Stimulated activated CD8-positive, alpha-beta memory T cell treated with anti-CD3 and anti-CD28 coated beads, Interleukin-12 subunit alpha, Interleukin-12 subunit beta, amount 100 ng/mL, for 1 hour (primary cell): Measurements from ENCODE around the gene CCND3.
A peak's percentile ranks its signal among the peaks of the same experiment; 100 is the strongest.

ENCODE experiments used
- DNase-seq: peaks from one replicate; pipeline ENCODE4 v3.0.0-alpha.2; 2020; ENCODE audit warnings: low read depth

The CCND3 gene

DNA sequence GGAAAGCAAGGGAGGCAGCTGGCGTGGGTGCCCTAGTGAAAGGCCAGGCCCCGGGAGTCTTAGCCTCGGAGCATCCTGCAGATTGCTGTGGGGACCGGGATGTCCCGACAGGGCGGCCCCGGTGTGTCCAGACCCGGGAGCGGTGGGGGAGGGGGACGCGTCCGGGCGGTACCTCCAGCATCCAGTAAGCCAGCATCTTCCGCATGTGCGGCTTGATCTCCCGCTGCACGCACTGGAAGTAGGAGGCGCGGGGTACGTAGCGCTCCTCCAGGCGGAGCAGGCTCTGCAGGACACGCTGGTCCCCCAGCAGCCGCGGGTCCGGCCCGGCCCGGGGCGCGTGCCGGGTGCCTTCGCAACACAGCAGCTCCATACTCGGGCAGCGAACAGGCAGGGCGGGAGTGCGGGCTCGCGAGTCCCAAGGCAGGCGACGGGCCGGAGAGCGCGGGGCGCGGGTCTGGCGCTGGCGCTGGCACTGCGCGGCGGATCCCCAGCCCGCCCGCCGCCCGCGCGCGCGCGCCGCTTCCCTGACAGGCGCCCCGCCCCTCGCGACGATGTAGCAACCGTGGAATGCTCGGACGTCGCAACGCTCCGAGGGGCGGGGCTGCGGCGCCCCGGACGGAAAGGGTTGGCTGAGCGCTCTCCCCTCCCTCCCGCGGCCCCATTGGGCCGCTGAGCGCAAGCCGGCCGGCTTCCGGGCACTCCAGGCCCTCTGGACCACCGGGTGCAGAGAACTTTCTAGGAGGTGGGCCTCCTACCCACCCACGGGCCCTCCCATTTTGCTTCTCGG, at the start of gene CCND3:
Gene CCND3, minus strand, starts transcription at position 529 of the 787 bp plus-strand sequence. Its CDS starts 159 bp downstream, at position 370.
- peak; percentile 71 for DNase-seq

DNA sequence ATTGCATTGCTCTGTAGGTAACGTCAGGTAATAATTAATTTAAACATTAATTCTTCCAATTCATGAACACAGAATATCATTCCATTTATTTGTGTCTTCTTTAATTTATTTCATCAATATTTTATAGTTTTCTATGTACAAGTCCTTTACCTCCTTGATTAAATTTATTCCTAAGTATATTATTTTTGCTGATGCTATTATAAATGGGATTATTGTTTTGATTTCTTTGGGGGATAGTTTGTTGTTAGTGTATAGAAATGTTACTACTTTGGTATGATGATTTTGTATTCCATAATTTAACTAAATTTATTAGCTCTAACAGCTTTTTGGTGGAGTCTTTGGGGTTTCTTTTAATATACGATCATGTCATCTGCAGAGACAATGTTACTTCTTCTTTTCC, 44.7 kb upstream of the CCND3 start:
- no peak for DNase-seq

DNA sequence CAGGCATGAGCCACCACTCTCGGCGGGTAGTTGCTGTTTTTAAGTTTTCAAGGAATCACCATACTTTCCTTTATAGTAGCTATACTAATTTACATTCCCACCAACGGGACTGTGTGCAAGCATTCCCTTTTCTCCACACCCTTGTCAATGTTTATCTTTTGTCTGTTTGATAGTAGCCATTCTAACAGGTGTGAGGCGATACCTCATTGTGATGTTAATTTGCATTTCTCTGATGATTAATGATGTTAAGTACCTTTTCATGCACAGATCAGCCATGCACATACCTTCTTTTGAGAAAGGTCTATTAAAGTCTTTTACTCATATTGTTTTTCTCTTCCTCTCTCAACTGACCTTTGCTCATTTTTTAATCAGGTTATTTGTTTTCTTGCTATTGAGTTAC, 43.0 kb upstream of the CCND3 start:
- no peak for DNase-seq

DNA sequence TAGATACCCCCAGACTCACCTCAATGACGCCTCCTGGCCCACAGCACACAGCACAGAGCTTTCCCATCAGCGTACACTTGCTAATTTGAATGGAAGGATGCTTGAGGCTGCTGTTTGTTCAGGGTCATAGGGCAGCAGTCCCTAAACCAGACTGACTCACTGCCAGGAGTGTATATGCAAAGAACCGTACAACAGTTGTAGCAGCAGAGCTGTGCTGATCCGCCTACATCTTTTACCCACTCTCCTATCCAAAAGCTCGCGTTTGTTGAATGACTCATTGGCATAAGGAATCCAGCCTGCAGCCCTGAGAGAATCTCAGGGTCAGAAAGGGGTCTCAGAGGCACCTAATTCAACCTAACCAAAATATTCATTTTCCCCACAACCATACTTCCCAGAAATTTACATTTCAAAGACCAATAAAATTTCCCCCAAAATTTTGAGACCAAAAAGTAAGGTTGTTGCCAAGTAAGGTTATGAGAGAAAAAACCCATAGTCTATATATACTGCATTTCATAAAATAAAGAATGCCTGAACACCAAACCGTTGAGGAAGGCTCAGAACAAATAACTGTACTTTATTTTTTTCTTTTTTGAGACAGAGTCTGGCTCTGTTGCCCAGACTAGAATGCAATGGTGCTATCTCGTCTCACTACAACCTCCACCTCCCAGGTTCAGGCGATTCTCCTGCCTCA, 35.3 kb upstream of the CCND3 start:
- DNase-seq = no peak

DNA sequence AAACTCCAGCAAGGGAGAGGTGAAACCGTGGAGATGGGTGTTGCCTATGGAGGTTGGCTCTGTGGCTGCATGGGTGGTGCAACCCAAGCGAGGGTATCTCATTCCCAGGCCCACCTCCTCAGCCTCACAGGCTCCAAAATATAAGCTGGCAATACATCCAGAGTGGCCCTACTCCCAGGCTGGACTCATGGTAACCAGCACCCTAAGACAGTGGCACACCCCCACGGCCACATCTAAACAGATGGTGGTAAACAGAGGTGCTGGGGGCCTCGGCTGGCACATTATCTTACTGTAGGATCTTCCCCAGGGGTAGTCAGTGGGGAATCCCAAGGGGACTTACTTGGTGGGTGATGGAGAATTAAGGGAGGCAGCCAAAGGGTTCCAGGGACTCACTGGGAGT, 33.7 kb upstream of the CCND3 start:
- DNase-seq = no peak

DNA sequence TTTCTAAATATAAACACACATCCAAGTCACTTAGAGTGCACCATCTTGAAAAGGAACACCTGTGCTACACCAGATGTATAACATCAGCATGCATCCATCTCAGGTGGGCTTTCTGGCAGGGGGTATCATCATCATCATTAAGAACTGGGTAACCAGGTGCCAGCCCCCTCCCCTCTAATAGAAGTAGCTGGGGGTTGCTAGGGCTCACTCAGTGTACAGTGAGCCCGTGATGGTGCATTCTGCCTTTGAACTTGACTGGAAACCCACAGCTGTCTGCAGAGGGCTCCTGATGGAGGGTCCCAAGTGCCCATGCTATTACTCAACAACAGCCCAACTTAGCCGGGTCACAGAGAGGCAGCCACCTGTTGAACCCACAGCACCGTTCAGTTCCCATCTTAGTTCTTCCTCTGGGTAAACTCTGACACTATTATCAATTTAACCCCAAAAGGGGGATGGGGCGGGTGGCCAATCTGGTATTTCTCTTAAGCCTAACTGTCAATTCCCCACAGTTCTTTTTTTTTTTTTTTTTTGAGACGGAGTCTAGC, 32.7 kb upstream of the CCND3 start:
- no peak for DNase-seq

DNA sequence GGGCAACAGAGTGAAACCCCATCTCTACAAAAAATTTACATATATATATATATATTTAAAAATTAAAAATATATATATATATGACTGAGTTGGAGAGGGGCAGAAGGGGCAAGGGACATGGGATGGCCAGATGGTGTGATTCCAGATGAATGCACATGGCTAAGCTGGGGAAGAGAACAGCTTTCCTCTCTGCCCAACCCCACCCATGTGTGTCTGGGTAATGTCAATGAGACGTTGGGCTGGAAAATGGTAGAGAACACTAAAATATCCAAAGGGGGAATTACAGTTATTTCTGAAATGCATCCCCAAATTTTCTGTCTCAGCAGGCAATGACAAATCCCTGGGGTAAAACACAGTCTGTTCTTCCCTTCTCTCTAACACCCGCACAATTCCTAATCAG, 31.2 kb upstream of the CCND3 start:
- no peak for DNase-seq

DNA sequence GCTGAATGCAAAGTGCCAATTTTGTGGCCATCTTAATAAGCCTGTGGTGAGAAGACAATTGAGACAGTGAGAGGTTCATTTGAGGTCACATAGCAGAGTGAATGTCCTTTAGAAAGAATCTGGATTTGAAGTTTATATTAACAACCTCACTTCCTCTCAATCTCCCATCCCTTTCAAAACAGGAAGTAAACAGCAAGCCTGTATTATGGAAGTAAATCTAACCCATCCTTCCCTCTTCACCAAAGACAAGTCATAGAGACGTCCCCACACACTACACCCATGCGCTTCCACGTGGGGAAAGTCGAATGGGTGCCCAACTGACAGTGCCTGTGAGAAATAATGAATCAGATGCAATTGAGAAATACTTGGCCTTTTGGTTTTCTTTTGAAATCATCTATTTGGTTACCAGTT, 28.8 kb upstream of the CCND3 start:
- DNase-seq = no peak

DNA sequence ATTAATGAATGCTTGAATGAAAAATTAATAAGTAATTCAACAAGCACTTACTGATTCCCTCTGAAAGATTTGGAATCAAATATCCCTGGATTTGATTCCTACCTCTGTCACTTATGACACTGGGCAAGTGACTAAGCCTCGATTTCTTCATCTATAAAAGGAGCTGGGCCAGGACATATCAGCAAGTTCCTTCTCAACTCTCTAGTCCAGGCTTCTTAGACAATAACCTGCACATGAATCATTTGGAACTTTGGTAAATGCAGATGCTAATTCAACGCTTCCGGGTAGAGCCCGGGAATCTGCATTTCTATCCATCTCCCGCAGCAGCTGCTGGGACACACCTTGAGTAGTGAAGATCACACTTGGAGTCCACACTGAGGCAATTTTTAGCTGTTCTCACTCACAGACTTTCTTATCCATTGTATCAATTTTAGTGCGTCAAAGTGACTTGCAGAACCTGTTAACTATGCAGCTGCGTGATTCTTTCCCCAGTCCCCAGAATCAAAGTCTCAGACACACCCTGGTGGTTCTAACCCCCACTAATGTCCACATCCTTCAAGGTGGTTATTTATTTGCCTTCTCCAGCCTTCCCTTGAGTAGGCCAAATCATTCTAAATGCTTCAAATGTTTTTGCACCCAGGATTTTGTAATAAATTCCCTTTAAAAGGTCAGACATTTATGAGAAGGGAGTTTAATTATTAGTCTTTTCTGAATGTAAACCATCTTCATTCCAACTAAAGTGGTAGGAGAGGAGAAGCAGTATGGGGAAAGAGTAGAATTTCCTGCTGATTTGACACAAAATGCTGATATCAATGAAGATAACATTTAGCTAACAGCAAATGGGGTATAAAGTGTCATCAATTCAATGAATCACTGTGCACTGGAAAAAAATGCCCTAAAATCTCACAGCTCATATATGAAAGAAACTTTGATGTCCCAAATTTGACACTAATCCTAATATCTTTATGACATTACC, 26.0 kb upstream of the CCND3 start:
- DNase-seq = no peak

DNA sequence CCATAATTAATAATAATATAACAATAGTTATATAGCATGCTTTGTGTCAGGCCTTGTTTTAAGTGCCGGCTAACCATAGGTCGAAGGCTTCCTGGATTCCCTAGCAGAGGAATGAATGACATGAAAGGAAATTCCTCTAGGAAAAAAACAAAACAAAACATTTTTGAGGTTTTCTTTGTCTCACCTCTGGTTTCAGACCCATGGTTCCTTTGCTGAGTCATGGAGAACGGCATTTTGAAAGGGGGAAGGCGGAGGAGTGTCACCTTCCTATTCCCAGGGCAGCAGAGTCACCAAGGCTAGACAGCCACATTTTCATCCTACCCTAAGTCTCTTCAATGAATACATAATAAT, 25.3 kb upstream of the CCND3 start:
- DNase-seq = no peak

DNA sequence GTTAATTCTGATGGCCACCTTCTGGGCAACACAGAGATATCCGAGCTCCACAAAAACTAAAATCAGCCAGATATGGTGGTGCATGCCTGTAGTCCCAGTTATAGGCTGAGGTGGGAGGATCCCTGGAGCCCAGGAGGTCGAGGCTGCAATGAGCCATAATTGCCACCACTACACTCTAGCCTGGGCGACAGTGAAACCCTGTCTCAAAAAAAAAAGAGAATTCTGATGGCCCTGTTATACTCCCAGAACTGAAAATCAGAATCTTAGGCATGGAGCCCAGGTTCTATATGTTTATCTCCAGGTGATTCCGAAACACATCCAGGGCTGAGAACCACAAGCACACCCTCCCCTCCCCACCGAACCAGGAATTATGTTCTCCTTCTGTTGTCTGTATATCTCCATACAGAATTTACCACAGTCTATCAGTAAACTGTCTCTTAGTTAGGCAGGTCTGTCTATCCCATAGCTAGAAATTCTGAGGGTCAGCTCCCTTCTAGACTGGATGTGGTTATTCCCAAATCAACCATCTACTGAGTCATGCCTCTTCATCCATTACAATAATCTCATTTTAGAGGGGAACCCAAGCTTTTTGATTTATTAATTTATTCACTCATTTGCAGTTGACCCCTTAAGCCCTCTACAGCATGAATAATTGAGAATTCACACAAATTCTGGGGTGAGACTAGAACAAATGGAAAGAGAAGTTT, 24.8 kb upstream of the CCND3 start:
- no peak for DNase-seq

DNA sequence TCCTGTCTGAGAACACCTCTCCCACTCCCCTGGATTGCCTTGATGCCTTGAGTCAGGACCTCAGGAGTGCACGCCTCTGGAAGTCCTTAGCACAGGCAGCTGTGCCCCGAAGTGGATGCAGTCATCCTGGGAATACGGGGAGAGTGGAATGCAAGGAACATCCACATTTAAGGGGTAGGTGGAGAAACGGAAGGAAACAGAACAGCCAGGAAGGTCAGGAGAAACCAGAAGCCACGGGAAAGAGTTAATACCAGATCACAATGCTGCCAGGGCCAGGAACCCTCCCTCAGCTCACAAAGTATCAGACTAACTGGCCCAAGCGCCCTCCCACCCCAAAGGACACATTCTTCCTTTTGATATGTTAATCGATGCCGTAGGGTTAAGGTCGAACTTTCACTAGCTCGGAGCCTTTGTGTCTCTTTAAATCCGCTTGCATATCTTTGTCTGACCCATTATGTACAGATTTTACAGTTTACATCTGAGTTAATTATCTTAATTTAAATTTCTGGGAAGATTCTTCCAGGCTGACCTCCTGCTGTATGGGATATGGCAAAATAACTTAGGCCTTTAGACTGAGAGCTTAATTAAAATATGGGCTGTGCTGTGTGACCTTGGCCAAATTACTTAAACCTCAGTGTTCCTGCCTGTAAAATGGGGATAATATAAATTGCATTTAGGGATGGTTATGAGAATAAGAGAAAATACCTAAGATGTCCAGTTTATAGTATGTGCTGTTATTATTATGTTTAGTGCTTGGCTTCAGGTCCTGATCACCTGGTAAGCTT, 24.0 kb upstream of the CCND3 start:
- no peak for DNase-seq

DNA sequence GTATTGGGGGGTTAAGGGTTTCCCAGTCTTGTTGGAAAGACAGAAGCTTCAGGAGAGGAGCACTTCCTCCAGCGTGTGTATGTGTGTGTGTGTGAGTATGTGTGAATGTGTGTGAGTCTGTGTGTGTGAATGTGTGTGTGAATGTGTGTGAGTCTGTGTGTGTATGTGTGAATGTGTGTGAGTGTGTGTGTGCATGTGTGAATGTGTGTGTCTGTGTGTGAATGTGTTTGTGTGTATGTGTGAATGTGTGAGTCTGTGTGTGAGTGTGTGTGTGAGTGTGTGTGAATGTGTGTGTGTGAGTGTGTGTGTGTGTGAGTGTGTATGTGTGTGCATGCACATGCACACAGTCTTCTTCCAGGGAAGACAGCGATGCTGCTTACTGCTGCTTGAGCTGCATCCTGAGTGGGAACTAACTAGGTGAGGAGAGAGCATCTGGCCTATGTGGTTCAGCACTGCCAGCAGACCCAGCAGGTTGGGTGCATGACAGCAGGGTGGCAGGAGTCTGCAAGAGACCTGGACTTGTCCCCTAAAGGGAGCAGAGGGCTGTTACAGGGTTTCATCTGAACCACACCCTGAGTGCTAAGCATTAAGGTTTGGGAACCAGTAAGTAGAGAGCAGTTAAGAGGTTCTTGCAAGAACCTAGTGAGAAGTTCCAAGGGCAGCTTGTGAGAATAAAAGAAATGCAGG, 22.7 kb upstream of the CCND3 start:
- no peak for DNase-seq

DNA sequence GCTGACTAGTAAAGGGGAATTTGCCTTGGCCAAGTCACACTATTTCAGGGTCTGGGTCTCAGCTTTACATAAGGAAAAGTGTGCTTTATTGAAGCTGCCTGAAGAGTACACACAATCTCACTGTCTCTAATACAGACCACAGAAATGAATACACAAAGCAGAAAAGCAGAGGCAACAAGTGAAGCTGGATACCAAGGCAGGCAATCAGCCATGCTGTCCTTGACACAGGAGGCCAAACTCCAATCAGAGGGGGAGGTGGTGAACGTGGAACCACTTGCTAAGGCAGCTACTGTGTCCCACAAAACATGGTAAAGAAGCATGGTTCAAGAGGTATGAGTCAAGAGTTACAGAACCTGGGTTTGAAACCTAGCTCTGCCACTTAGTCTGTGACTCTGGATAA, 21.8 kb upstream of the CCND3 start:
- DNase-seq = no peak

DNA sequence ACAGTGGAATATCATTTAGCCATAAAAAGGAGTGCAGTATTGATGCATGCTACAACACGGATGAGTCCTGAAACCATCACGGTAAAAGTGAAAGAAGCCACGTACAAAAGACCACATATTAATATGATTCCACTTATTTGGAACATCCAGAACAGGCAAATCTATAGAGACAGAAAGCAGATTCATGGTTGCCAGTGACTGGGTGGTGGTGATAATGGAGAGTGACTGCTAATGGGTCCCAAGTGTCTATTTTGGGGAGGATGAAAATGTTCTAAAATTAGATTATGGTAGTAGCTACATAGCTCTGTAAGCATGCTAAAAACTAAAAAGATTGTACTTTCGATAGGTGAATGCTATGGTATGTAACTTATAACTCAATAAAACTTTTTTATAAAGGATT, 18.4 kb upstream of the CCND3 start:
- DNase-seq = no peak

DNA sequence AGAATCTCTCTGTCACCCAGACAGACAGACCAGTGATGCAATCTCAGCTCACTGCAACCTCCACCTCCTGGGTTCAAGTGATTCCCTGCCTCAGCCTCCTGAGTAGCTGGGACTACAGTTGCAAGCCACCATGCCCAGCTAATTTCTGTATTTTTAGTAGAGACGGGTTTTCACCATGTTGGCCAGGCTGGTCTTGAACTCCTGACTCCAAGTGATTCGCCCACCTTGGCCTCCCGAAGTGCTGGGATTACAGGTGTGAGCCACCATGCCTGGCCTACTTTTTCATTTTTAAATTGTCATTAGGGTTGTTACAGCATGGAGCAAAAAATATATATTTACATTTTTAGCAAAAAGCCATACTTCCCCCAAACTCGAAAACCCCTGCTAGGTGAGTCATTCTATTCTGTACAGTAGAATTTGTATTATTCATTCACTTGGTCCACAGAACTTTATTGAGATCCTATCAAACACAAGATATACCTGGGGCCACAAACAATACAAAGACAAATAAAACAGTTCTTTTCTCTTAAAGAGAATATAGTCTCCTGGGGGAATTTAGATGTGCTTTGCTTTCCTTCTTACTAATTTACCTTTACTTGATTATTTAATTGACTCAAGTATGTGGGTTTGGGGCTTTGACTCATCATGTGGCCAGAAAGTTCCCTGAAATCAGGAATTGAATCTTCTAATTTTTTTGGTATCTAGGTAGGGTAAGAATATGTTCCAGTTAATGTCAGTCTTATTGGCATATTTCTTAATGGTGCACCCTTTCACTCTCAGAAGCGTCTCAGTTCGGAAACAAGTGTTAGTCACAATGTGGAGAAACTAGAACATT, 16.6 kb upstream of the CCND3 start:
- DNase-seq = no peak

DNA sequence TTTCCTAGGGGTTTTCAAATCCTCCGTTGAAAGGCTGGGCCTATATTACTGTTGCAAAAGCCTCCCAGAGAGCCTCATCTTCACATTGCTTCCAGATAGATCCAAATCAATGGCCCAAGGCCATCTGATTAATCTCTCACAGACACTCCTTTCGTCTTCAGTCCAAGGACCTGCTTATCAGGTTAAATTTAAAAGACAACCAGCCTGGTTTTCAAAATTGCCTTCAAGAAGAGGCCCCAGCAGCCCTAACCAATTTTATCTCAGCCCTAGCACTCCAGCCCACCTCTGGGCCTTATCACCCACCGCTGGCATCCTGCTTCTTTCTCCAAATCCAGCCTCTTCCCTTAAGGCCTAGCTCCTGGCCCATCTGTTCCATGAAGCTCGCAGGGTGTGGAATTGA, 15.5 kb upstream of the CCND3 start:
- DNase-seq = no peak

DNA sequence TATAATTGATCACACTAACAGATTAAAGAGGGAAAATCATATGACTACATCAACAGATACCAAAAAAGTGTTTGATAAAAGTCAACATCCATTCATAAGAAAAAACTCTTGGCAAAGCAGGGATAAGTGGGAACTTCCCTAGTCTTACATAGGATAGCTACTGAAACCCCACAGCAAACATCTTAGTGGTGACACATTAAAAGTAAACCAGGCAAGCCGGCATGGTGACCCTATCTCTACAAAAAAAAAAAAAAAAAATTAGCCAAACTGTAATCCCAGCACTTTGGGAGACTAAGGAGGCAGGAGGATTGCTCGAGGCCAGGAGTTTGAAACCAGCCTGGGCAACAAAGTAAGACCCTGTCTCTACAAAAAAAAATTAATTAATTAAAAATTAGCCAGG, 13.8 kb upstream of the CCND3 start:
- no peak for DNase-seq

DNA sequence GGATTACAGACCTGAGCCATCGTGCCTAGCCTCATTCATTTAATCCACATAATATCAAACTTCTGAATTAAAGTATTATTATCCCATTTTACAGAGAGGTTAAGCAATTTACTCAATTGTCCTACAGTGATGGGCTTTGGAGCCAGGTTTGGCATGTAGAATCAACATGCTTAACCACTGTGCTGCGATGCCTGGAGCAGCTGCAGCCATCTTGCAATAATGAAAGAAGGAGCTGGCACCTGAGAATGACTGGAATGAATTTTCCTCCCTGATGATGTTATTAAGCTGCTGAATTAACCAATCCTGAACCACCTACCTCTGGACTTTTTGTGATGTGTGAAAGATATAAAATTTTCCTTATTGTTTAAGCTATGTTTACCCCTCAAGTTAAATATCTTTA, 13.1 kb upstream of the CCND3 start:
- no peak for DNase-seq
